Fibroblast of lung (primary cell): ENCODE results near the gene POLG. TPM values are rescaled to one million over a fixed set of nuclear protein-coding genes. Genes with fewer than 3 reads are reported as not detected.

Experiments
- DNase-seq, 2 donors: peaks; one replicate each; pipeline versions ENCODE4 v3.0.0 to v3.0.0-alpha.2; 2010; ENCODE audit warnings: low read depth in 2 of 2
- H2AFZ ChIP-seq: 2 replicates; pipeline ENCODE4 v1.5.1; 2012; ENCODE audit warnings: low read length, control low read depth, inconsistent platforms
- H3K27ac ChIP-seq: 2 replicates; pipeline ENCODE4 v1.5.1; 2011; ENCODE audit warnings: low read length, control low read depth; ENCODE audit not compliant: insufficient read depth
- H3K27me3 ChIP-seq: 2 replicates; pipeline ENCODE4 v1.5.1; 2011; ENCODE audit warnings: mild to moderate bottlenecking, low read length; ENCODE audit not compliant: control insufficient read depth, insufficient read depth
- H3K36me3 ChIP-seq: 2 replicates; pipeline ENCODE4 v1.5.1; 2011; ENCODE audit warnings: low read length; ENCODE audit not compliant: control insufficient read depth, insufficient read depth
- H3K4me1 ChIP-seq: 2 replicates; pipeline ENCODE4 v1.5.1; 2011; ENCODE audit warnings: low read length; ENCODE audit not compliant: control insufficient read depth, insufficient read depth; ENCODE audit errors: extremely low read depth
- H3K4me2 ChIP-seq: 2 replicates; pipeline ENCODE4 v1.5.1; 2011; ENCODE audit warnings: low read length, control low read depth; ENCODE audit not compliant: insufficient read depth; ENCODE audit errors: extremely low read depth
- H3K4me3 ChIP-seq, 4 experiments: fragments of 200-600 bp in 1 of 4; sonication (generic) in 1 of 4; replicated peaks in 1 of 4; 2 replicates each; pipeline ENCODE4 v1.5.1; 2011 to 2016; ENCODE audit warnings: low read length in 4 of 4, low read depth in 3 of 4, mild to moderate bottlenecking in 3 of 4, control low read depth in 2 of 4, inconsistent platforms in 1 of 4, mixed read lengths in 1 of 4; ENCODE audit not compliant: insufficient read depth in 1 of 4; ENCODE audit errors: control extremely low read depth in 1 of 4
- H3K79me2 ChIP-seq: 2 replicates; pipeline ENCODE4 v1.5.1; 2012; ENCODE audit warnings: mild to moderate bottlenecking, low read length, inconsistent platforms; ENCODE audit not compliant: control insufficient read depth, insufficient read depth
- H3K9ac ChIP-seq: 2 replicates; pipeline ENCODE4 v1.5.1; 2011; ENCODE audit warnings: mild to moderate bottlenecking, low read length, control low read depth; ENCODE audit not compliant: insufficient read depth
- H3K9me3 ChIP-seq: 2 replicates; pipeline ENCODE4 v1.5.1; 2012; ENCODE audit warnings: low read depth, low read length; ENCODE audit not compliant: control insufficient read depth, insufficient read depth
- H4K20me1 ChIP-seq: 2 replicates; pipeline ENCODE4 v1.5.1; 2011; ENCODE audit warnings: low read length; ENCODE audit not compliant: control insufficient read depth, insufficient read depth; ENCODE audit errors: extremely low read depth
- CTCF ChIP-seq, 2 donors: IDR thresholded peaks in 1 of 2; conservative IDR thresholded peaks in 1 of 2; 1 replicate in 1 of 2; 2 replicates in 1 of 2; pipeline ENCODE4 v1.5.1; 2011 to 2012; ENCODE audit warnings: low read length in 2 of 2, control low read depth in 1 of 2, inconsistent platforms in 1 of 2, low read depth in 1 of 2, mild to moderate bottlenecking in 1 of 2
- EZH2 ChIP-seq: IDR thresholded peaks from 2 replicates; pipeline ENCODE4 v1.5.1; 2012; ENCODE audit warnings: low read length, control low read depth, mild to moderate bottlenecking; ENCODE audit errors: missing control alignments
- polyA plus RNA-seq, 2 donors: library from polyadenylated mRNA; depleted of rRNA in 1 of 2; stranded (reverse) in 1 of 2; unstranded in 1 of 2; fragments of >200 nt; gene quantifications; 2 replicates each; pipeline ENCODE4 v1.2.1, GENCODE V29; 2011 to 2012; ENCODE audit warnings: missing spikeins in 1 of 2
- total RNA-seq: library from RNA; depleted of rRNA; stranded (reverse); fragments of >200 nt; gene quantifications from 2 replicates; pipeline ENCODE4 v1.2.1, GENCODE V29; 2014

POLG gene
- total and polyA plus RNA-seq, 2 donors (not counting 1 experiment from before 2014, with no cell fraction given), result 20.4 to 61.3 TPM

- no peaks in the 10 kb centered on the region for H4K20me1 ChIP-seq
- peaks cover 49% of the 10 kb centered on the region for H3K79me2 ChIP-seq
- peak overlapping the region; percentile 91 for H3K27ac ChIP-seq
- H2AFZ ChIP-seq, result peak overlapping the region; percentile 63
- H3K4me1 ChIP-seq, result peaks cover 10% of the 10 kb centered on the region
- peaks cover 26% of the 10 kb centered on the region for H3K36me3 ChIP-seq
- peak overlapping the region; percentile 85 to 90 (median 90) for H3K4me3 ChIP-seq
- H3K27me3 ChIP-seq, result peaks cover 4% of the 10 kb centered on the region
- TF ChIP-seq CTCF (conservative IDR thresholded peaks at IDR 0.05 in 1 of 2, IDR thresholded peaks at IDR 0.05 in 1 of 2; ENCODE audit: low read depth in 1 of 2, low read length in 2 of 2), result no peak
- no peak for TF ChIP-seq EZH2
- H3K4me2 ChIP-seq, result peak overlapping the region; percentile 61
- no peaks in the 10 kb centered on the region for H3K9me3 ChIP-seq
- H3K9ac ChIP-seq, result peak overlapping the region; percentile 93
- peak in 1 of 2 donors; percentile 9 for DNase-seq
These were observed 590 bp downstream of the POLG start for GRCh38 chr15:89333959-89334509.

GRCh38 chr15:89333011-89333860, 1.4 kb downstream of the POLG start:
- Histone ChIP-seq H3K79me2 (peaks cover 53% of the 10 kb centered on the region), H3K4me3 (peak overlapping the region; percentile 85 to 90 (median 90)), H3K27me3 (peaks cover 3% of the 10 kb centered on the region), H2AFZ (no peak overlapping the region), H3K4me1 (peaks cover 10% of the 10 kb centered on the region), H3K4me2 (peak overlapping the region; percentile 81), H4K20me1 (no peaks in the 10 kb centered on the region), H3K9me3 (no peaks in the 10 kb centered on the region), H3K9ac (peak overlapping the region; percentile 93), H3K36me3 (peaks cover 34% of the 10 kb centered on the region), H3K27ac (no peak overlapping the region)
- TF ChIP-seq EZH2, result no peak
- no peak for TF ChIP-seq CTCF (conservative IDR thresholded peaks at IDR 0.05 in 1 of 2, IDR thresholded peaks at IDR 0.05 in 1 of 2; ENCODE audit: low read depth in 1 of 2, low read length in 2 of 2)
- DNase-seq, result no peak

- H4K20me1 ChIP-seq, result no peaks in the 10 kb centered on the region
- H3K9me3 ChIP-seq, result no peaks in the 10 kb centered on the region
- no peak overlapping the region for H2AFZ ChIP-seq
- peaks cover 10% of the 10 kb centered on the region for H3K4me1 ChIP-seq
- H3K27me3 ChIP-seq, result no peaks in the 10 kb centered on the region
- TF ChIP-seq EZH2, result no peak
- peak; percentile 23 to 32 for TF ChIP-seq CTCF (conservative IDR thresholded peaks at IDR 0.05 in 1 of 2, IDR thresholded peaks at IDR 0.05 in 1 of 2; ENCODE audit: low read depth in 1 of 2, low read length in 2 of 2)
- H3K4me2 ChIP-seq, result peak overlapping the region; percentile 81
- H3K27ac ChIP-seq, result no peak overlapping the region
- H3K79me2 ChIP-seq, result peaks cover 53% of the 10 kb centered on the region
- H3K36me3 ChIP-seq, result peaks cover 37% of the 10 kb centered on the region
- H3K4me3 ChIP-seq, result peak overlapping the region in 2 of 4 experiments; percentile 28 to 85
- peak; percentile 16 to 17 for DNase-seq
- H3K9ac ChIP-seq, result no peak overlapping the region
These were observed 2.2 kb downstream of the POLG start for GRCh38 chr15:89332446-89332845.
